ENCODE measurements around the gene XYLT1.

The XYLT1 gene

GRCh38 chr16:17431012-17431411 lies 39.7 kb downstream of the XYLT1 start:
- no peak for TF ChIP-seq CTCF (IDR thresholded peaks at IDR 0.05)

GRCh38 chr16:17426451-17426850 lies 44.3 kb downstream of the XYLT1 start:
- no peak for TF ChIP-seq CTCF (IDR thresholded peaks at IDR 0.05)

- TF ChIP-seq CTCF (IDR thresholded peaks at IDR 0.05) = no peak
Observed at GRCh38 chr16:17424771-17425170, 46.0 kb downstream of the XYLT1 start.

GRCh38 chr16:17423221-17423620 lies 47.5 kb downstream of the XYLT1 start:
- TF ChIP-seq CTCF (IDR thresholded peaks at IDR 0.05) = no peak

- no peak for TF ChIP-seq CTCF (IDR thresholded peaks at IDR 0.05)
Observed at GRCh38 chr16:17420816-17421215, 49.9 kb downstream of the XYLT1 start.

GRCh38 chr16:17419266-17419665 lies 51.5 kb downstream of the XYLT1 start:
- no peak for TF ChIP-seq CTCF (IDR thresholded peaks at IDR 0.05)

- no peak for TF ChIP-seq CTCF (IDR thresholded peaks at IDR 0.05)
Observed at GRCh38 chr16:17417740-17418139, 53.0 kb downstream of the XYLT1 start.
